Measurements from ENCODE around the gene SLC29A2. TPM values are rescaled to one million over a fixed set of nuclear protein-coding genes. Genes with fewer than 3 reads are reported as not detected.
A peak's percentile ranks its signal among the peaks of the same experiment; 100 is the strongest.

The SLC29A2 gene, protein sequence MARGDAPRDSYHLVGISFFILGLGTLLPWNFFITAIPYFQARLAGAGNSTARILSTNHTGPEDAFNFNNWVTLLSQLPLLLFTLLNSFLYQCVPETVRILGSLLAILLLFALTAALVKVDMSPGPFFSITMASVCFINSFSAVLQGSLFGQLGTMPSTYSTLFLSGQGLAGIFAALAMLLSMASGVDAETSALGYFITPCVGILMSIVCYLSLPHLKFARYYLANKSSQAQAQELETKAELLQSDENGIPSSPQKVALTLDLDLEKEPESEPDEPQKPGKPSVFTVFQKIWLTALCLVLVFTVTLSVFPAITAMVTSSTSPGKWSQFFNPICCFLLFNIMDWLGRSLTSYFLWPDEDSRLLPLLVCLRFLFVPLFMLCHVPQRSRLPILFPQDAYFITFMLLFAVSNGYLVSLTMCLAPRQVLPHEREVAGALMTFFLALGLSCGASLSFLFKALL
- total RNA-seq = 10.6 TPM
- long read RNA-seq, partial matches to known transcripts = 9 of 23 reads
- long read RNA-seq, other reads (novel, unspliced or antisense) = 11 of 23 reads

DNA sequence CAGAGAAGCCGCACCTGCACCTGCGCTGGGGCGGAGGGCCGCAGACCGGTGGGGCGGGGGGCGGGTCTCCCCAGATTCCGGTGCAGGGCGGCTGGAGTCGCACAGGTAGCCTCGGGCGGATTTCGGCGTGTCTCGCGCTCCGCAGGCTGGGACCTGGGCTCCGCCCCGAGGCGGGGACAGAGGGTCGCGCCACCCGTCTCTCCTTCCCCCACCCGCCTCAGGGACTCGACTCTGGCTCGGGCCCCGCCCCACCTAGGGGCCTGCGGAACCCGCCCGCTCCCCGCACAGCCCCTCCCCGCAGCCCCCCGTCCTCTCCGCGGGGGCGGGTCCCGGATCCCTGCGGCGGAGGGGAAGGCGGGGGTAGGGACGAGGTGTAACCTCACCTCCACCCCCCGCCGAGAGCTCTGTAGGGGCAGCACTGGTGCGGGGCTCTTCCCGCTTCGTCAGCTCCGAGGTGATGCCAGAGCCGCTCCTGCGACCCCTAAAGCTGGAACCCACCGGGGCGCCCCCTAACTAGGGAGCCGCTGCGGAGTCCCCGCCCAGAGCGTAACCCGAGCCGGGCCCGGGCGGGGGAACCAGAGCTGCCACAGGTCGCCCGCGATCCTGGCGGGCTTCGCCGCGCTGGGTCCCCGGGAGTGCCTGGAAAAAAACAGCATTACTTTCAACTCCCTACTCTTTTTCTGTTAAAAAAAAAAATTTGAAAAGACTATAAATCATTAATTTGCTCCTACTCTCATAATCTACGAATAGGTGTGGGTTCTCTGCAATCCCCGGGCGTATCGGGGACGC, at the start of gene SLC29A2:
SLC29A2 (minus strand) TSS at position 134 of the 789 bp plus-strand sequence. CDS start 169 bp downstream, outside the sequence.
- intact Hi-C loops (cut with DNase I) = no loop called here
- TF ChIP-seq, protein P1, sequence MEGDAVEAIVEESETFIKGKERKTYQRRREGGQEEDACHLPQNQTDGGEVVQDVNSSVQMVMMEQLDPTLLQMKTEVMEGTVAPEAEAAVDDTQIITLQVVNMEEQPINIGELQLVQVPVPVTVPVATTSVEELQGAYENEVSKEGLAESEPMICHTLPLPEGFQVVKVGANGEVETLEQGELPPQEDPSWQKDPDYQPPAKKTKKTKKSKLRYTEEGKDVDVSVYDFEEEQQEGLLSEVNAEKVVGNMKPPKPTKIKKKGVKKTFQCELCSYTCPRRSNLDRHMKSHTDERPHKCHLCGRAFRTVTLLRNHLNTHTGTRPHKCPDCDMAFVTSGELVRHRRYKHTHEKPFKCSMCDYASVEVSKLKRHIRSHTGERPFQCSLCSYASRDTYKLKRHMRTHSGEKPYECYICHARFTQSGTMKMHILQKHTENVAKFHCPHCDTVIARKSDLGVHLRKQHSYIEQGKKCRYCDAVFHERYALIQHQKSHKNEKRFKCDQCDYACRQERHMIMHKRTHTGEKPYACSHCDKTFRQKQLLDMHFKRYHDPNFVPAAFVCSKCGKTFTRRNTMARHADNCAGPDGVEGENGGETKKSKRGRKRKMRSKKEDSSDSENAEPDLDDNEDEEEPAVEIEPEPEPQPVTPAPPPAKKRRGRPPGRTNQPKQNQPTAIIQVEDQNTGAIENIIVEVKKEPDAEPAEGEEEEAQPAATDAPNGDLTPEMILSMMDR (IDR thresholded peaks at IDR 0.05) = no peak
- H3K27ac ChIP-seq = peak within 1 kb of the TSS; percentile 76
- H3K4me3 ChIP-seq = peak within 1 kb of the TSS; percentile 77
- peaks cover 15% of the 10 kb centered on the region for H3K4me1 ChIP-seq
- peaks cover 31% of the 10 kb centered on the region for H3K27me3 ChIP-seq (ENCODE audit: low read depth)
- H3K9me3 ChIP-seq = no peaks in the 10 kb centered on the region
- peak; percentile 92 for DNase-seq
- no peaks in the 10 kb centered on the region for H3K36me3 ChIP-seq
- ATAC-seq = peak; percentile 94 to 95

DNA sequence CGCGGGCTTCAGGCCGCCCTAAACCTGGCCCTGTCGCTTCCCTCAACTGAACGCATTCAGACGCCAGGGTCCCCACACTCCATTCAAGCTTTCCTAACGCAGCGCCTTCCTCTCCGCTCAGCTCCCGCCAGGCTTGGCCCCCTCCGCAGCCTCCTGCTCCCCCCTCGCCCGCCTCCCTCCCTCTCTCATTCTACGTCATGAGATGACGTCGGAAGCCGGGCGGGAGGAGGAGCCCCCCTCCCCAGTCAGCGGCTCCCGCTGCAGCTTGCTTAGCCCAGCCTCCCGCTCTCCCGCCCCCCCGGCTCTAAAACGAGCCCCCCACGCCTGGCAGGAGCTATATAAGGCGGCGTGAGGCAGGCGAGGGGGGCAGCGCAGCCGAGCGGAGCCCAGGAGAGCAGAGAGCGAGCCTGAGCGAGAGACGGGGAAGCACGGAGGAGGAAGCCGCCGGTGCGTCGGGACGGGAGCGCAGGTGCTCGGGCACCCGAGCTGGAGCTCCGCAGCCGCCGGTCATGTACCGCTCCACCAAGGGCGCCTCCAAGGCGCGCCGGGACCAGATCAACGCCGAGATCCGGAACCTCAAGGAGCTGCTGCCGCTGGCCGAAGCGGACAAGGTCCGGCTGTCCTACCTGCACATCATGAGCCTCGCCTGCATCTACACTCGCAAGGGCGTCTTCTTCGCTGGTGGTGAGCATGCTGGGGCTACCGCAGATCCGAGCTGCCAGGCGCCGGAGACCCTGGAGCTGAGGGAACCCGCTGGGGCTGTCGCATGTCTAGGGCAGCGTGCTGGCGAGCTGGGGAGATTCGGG, 49.3 kb upstream of the SLC29A2 start, which contains the start of gene NPAS4:
NPAS4 (plus strand) TSS at position 365 of the 806 bp plus-strand sequence; CDS start at position 510, 145 bp downstream.
- intact Hi-C loops (cut with DNase I) = no loop called here
- ATAC-seq (no peak), DNase-seq (no peak)
- H3K4me3 ChIP-seq = no peak within 1 kb of the TSS
- H3K4me1 ChIP-seq = peaks cover 6% of the 10 kb centered on the region
- H3K27ac ChIP-seq = no peak within 1 kb of the TSS
- peaks cover 28% of the 10 kb centered on the region for H3K27me3 ChIP-seq (ENCODE audit: low read depth)
- TF ChIP-seq, protein P1 (IDR thresholded peaks at IDR 0.05) = no peak
- H3K36me3 ChIP-seq = no peaks in the 10 kb centered on the region
- no peaks in the 10 kb centered on the region for H3K9me3 ChIP-seq

DNA sequence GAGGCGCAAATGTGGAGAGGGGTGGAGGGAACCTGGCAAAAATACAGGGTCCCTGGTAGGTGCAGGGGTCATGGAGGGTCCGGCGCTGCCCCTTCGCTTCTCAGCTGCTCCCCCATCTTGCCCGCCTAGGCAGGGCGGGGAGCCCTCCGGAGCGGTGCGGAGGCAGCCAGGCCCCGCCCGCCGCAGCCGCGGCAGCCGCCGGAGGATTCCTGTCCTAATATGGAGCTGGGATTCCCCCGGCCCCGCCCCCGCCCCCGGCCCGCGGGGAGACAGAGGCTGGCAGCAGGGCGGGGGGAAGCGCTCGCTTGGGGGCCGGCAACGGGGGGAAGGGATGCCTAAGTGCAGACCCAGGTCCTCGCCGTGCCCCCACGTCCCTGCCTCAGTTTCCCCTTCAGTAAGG, 48.3 kb upstream of the SLC29A2 start:
- TF ChIP-seq, protein P1 (IDR thresholded peaks at IDR 0.05) = no peak
- ATAC-seq = no peak
- no peak for DNase-seq
- intact Hi-C loops (cut with DNase I) = no loop called here
- H3K4me3 ChIP-seq = no peak overlapping the region
- no peak overlapping the region for H3K27ac ChIP-seq
- no peaks in the 10 kb centered on the region for H3K36me3 ChIP-seq
- H3K27me3 ChIP-seq (ENCODE audit: low read depth) = peaks cover 31% of the 10 kb centered on the region
- H3K9me3 ChIP-seq = no peaks in the 10 kb centered on the region
- H3K4me1 ChIP-seq = peaks cover 6% of the 10 kb centered on the region

DNA sequence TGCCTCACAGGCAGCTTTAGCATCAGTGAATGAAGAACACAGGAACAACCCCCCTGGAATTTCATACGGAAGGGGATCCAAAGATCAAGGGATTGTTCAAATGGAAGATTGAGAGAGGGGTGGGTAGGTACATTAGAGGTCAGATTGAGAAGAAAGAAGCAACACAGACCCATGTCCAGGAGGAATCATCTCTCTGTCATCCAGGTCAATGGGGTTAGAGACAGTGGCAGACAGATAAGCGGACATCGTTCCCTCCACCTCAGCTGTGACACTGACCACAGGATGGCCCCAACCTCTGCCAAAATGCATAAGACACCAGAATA, 47.4 kb upstream of the SLC29A2 start:
- no peak for DNase-seq
- no peak for ATAC-seq
- H3K4me1 ChIP-seq = peaks cover 6% of the 10 kb centered on the region
- no peaks in the 10 kb centered on the region for H3K9me3 ChIP-seq
- peaks cover 40% of the 10 kb centered on the region for H3K27me3 ChIP-seq (ENCODE audit: low read depth)
- no peak overlapping the region for H3K4me3 ChIP-seq
- H3K36me3 ChIP-seq = no peaks in the 10 kb centered on the region
- H3K27ac ChIP-seq = no peak overlapping the region
- TF ChIP-seq, protein P1 (IDR thresholded peaks at IDR 0.05) = no peak
- intact Hi-C loops (cut with DNase I) = no loop called here
